ES-I3 (cell line): ENCODE results near the gene GLT6D1.

ENCODE experiments used
- H3K36me3 ChIP-seq: 2 replicates; pipeline ENCODE4 v1.6.1; 2013; ENCODE audit warnings: mild to moderate bottlenecking, low read length, control low read depth, moderate library complexity; ENCODE audit not compliant: insufficient read depth
- H3K4me1 ChIP-seq: 2 replicates; pipeline ENCODE4 v1.6.1; 2013; ENCODE audit warnings: mild to moderate bottlenecking, control low read depth, low read length; ENCODE audit not compliant: insufficient read depth
- H3K9ac ChIP-seq: 2 replicates; pipeline ENCODE4 v1.6.1; 2013; ENCODE audit warnings: low read depth, mild to moderate bottlenecking, low read length, moderate library complexity
- H3K9me3 ChIP-seq: 2 replicates; pipeline ENCODE4 v1.6.1; 2013; ENCODE audit warnings: mild to moderate bottlenecking, low read length, moderate library complexity; ENCODE audit not compliant: control insufficient read depth, insufficient read depth

The GLT6D1 gene

DNA sequence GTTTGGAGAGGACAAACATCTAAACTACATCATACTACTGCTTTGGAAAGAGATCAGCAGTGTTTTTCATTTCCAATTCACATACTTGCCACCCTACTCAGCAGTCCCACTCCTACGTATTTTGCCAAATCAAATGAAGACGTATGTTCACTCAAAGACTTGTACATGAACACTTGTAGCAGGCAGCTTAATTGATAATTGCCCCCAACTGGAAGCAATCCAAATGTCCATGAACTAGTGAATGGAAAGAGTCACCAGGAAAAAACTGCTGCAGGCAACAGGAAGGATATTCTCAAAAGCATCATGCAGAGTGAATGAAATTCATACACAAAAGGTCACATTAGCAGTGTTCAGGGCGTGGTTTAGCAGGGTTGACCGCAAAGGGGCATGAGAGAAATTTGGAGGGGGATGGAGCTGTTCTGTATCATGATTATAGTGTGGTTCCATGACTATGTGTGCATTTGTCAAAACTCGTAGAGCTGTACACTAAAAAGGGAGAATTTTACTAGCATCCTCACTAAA, 39.0 kb downstream of the GLT6D1 start:
- Histone ChIP-seq H3K36me3 (no peaks in the 10 kb centered on the region), H3K9me3 (no peaks in the 10 kb centered on the region; the same call in 1 of the 2 replicates)

GRCh38 chr9:135596211-135596610, 43.1 kb downstream of the GLT6D1 start:
- Histone ChIP-seq H3K4me1 (no peaks in the 10 kb centered on the region), H3K9ac (no peak overlapping the region), H3K36me3 (no peaks in the 10 kb centered on the region), H3K9me3 (no peaks in the 10 kb centered on the region; the same call in 1 of the 2 replicates)

More for the DNA sequence above, 39.0 kb downstream of the GLT6D1 start:
- Histone ChIP-seq H3K9ac (no peak overlapping the region), H3K4me1 (no peaks in the 10 kb centered on the region)

DNA sequence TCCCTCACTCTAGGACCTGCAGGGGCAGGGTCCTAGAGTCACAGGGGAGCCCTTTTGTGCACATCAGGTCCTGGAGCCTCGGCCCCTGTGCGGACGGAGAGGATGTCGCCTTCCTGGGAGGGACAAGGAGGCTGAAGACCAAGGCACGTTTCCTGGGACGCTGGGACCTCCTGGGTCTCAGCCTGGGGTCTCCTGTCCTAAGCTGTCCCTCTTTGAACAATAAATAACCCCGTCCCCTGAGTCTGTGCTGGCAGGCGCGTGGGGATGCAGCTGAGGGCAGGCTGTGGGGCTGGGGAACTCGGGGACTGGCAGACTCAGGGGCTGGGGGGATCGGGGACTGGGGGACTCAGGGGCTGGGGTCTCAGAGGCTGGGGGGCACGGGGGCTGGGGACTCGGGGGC, 46.7 kb downstream of the GLT6D1 start:
- Histone ChIP-seq H3K4me1 (no peaks in the 10 kb centered on the region; the same call in 1 of the 2 replicates), H3K9ac (no peak overlapping the region), H3K9me3 (no peaks in the 10 kb centered on the region; the same call in 1 of the 2 replicates), H3K36me3 (no peaks in the 10 kb centered on the region)

DNA sequence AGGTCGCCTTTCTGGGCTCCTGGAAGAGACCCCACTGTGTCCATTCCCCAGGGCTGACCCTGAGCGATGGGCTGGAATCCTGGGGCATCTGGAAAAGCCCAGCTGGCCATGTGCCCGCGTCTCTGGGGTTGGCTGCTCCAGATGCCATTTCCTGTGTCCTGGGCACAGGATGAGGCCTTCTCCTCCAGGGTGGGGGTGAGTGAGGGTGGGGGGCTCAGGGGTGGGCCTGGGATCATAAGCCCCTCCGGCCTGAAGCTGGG, 47.1 kb downstream of the GLT6D1 start:
- H3K4me1 ChIP-seq = no peaks in the 10 kb centered on the region; the same call in 1 of the 2 replicates
- H3K9ac ChIP-seq = no peak overlapping the region
- no peaks in the 10 kb centered on the region for H3K36me3 ChIP-seq
- H3K9me3 ChIP-seq = no peaks in the 10 kb centered on the region; the same call in 1 of the 2 replicates

GRCh38 chr9:135591506-135592330, 47.6 kb downstream of the GLT6D1 start:
- H3K9ac ChIP-seq = no peak overlapping the region
- no peaks in the 10 kb centered on the region; the same call in 1 of the 2 replicates for H3K9me3 ChIP-seq
- H3K36me3 ChIP-seq = no peaks in the 10 kb centered on the region
- H3K4me1 ChIP-seq = no peaks in the 10 kb centered on the region; the same call in 1 of the 2 replicates

DNA sequence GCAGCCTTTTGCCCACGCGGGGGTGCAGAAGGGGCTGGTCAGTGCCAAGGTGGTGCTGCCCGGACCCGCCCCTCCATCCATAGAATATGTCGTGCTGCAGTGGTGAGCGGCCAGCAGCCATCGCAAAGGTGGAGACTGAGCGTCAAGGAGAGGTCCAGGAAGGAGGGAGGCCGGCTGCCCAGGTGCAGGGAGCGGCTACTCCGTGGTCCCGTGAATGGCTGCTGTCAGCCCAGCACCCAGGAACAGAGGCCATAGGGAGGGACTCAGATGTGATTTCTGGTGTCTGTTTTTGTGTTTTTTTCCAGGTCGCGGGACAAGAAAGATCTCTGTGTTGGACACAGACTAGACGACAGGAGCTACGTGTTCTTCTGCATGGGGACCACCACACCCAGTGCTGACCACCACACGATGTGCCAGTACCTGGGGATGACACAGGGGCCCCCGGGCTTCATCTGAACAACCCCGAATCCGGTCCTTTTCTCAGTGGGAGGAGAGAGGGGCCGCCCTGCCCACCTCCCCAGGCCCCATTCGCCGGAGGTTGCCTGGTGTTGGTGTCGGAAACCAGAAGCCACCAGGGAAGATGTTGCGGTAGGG, 48.8 kb downstream of the GLT6D1 start:
- no peaks in the 10 kb centered on the region for H3K36me3 ChIP-seq
- no peak overlapping the region for H3K9ac ChIP-seq
- H3K4me1 ChIP-seq = no peaks in the 10 kb centered on the region; the same call in 1 of the 2 replicates
- H3K9me3 ChIP-seq = no peaks in the 10 kb centered on the region

DNA sequence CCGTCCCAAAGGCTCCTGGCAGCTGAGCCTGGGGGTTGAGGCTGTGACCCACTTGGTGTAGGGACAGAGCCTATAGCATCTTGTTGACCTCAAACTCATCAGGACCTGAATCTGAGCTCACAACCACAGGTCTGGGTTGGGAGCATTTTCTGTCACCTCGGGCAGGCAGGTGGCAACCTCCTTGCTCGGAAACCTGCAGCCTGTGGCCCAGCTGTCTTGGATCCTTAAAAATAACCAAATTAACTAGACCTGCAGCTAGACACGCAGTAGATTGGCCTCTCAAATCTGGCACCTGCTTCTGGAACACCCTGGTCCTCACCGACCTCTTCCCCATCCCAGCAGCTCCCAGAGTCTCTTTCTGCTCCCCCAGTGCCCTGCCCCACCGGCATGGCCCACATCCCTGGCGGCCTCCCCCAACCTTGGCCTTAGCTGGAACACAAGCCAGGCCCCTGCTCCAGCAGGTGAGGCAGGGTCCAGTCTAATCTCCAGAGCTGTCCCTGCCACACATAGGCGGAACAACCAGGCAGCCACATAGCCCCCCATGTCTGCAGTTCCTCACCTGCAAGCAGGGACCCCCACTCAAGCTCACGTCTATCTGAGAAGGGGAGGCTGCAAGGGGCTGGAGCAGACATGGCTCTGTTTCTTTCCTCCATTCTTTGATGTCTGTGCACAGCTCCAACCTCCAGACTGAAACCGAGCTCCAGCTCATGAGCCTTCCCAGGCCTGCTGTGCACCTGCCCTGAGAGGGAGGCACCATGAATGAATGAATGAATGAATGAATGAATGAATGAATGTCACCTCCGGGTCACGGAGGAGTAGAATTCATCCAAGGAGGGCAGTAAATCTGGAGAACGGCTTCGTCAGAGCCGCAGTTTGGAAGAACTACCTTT, 49.5 kb downstream of the GLT6D1 start:
- Histone ChIP-seq H3K9ac (no peak overlapping the region), H3K4me1 (no peaks in the 10 kb centered on the region; the same call in 1 of the 2 replicates), H3K36me3 (no peaks in the 10 kb centered on the region), H3K9me3 (no peaks in the 10 kb centered on the region)

DNA sequence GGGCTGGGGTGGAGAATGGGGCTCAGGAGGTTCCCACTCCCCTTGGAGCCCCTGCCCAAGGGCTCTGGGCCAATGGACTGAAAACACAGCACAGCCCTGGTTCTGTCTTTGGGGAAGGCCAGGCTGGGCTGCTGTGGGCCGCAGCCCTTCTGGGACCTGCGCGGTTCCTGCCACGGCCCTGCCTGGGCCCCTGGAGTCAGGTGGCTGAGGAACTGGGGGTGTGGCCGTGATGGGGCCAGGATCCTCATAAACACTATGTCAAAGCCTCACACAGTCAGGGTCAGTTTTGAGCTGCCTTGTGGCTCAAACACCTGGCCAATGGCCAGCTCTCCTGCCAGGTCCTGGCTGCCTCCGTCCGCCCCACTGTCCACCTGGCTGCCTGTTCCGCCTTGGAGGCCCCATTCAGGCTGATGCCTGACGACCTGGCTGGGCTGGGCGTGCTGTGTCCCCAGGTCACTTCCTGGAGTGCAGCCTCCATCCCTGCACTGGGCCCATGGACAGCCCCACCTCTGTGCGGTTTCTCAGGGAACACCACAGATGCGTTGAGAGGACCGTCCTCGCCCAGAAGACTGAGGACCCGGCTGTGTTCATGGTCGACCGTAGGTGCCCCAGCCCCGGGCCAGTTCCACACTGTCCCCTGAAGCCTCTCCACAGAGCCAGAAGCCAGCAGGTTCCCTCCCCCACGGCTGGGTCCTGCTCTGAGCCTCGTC, 50.3 kb downstream of the GLT6D1 start:
- Histone ChIP-seq H3K9me3 (no peaks in the 10 kb centered on the region), H3K36me3 (no peaks in the 10 kb centered on the region), H3K4me1 (no peaks in the 10 kb centered on the region; the same call in 1 of the 2 replicates), H3K9ac (no peak overlapping the region)

- Histone ChIP-seq H3K36me3 (no peaks in the 10 kb centered on the region), H3K4me1 (no peaks in the 10 kb centered on the region; the same call in 1 of the 2 replicates), H3K9ac (no peak overlapping the region), H3K9me3 (no peaks in the 10 kb centered on the region)
Measured at GRCh38 chr9:135588371-135588770, 51.0 kb downstream of the GLT6D1 start.

DNA sequence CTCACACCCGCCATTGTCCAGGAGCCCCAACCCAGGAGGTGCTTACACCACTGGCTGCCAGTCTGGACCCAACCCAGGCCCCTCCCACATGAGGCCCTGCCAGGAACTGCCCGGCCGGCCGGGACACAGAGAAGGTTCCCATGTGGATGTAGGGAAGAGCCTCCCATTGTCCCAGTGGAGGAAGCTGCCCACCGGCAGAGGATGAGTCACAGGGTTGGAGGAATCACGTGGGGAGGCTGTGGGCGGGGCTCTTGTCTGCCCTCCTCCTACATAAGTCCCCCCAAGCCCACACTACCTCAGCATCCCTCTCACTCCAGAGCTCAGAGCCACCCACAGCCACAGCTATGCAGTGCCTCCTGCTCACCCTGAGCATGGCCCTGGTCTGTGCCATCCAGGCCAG, 51.7 kb downstream of the GLT6D1 start:
- H3K9me3 ChIP-seq = no peaks in the 10 kb centered on the region
- no peaks in the 10 kb centered on the region for H3K36me3 ChIP-seq
- no peaks in the 10 kb centered on the region; the same call in 1 of the 2 replicates for H3K4me1 ChIP-seq
- H3K9ac ChIP-seq = no peak overlapping the region

DNA sequence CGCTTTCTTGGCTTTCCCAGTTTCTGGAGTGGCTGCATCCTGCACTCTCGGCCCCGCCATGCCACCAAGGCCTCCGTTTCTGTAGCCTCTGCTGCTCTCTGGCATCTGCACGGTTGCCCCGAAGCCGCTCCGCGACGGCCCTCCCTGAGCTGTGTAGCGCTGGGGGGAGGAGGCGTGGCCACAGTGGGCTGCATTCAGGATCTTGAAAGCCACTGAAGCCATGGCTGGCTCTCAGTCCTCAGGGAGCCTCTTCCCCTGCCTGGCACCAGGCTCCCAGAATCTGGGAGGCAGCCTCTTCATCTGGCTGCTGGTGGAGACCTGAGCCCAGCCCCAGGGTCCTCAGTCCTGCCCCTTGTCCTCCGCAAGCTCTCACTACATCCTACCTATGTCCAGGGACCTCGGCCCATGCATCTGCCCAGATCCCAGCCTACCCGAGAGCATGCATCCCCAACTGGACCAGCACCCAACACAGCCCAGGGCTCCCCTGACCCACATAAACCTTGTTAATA, 52.7 kb downstream of the GLT6D1 start:
- Histone ChIP-seq H3K36me3 (no peaks in the 10 kb centered on the region), H3K9me3 (no peaks in the 10 kb centered on the region), H3K9ac (no peak overlapping the region), H3K4me1 (no peaks in the 10 kb centered on the region; the same call in 1 of the 2 replicates)

- Histone ChIP-seq H3K9me3 (no peaks in the 10 kb centered on the region), H3K36me3 (no peaks in the 10 kb centered on the region), H3K9ac (no peak overlapping the region)
Measured at GRCh38 chr9:135584934-135585333, 54.4 kb downstream of the GLT6D1 start.

DNA sequence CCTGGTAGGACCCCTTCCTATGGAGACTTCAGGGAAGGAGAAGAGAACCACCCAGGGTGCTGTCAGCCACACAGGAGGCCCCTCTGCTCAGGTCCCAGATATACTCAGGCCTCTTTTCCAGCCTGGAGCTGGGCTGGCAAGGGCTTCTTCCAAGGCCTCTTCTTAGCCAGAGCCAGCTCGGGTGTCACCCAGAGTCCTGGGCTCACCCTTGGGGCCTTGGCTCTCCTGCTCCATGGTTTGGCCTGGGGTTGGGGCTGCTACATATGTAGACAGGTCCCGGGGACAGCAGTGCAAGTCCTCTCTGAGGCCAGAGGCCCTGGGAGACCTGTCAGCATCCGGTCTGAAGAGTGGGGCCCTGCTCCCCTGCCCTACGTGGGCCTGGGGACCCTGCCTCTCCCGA, 55.0 kb downstream of the GLT6D1 start:
- no peaks in the 10 kb centered on the region for H3K36me3 ChIP-seq
- no peaks in the 10 kb centered on the region; the same call in 1 of the 2 replicates for H3K4me1 ChIP-seq
- no peak overlapping the region for H3K9ac ChIP-seq
- H3K9me3 ChIP-seq = no peaks in the 10 kb centered on the region

More at GRCh38 chr9:135584934-135585333, 54.4 kb downstream of the GLT6D1 start:
- no peaks in the 10 kb centered on the region; the same call in 1 of the 2 replicates for H3K4me1 ChIP-seq
